Natural killer cell (primary cell): ENCODE measurements around the gene EDARADD. TPM values are rescaled to one million over a fixed set of nuclear protein-coding genes. Genes with fewer than 3 reads are reported as not detected.

Source experiments
- ATAC-seq, 3 donors: fragments of 150-1000 bp in 2 of 3; fragments of 200-7000 bp in 1 of 3; cut with Tn5 transposase; 1 replicate in 1 of 3; 2 replicates in 2 of 3; pipeline ENCODE4 v1.10.0; 2021; ENCODE audit warnings: mild to moderate bottlenecking in 2 of 3, moderate library complexity in 2 of 3
- DNase-seq, 2 donors: peaks; one replicate each; pipeline versions ENCODE4 v3.0.0 to v3.0.0-alpha.2; 2013 to 2021; ENCODE audit warnings: mixed read lengths in 1 of 2
- H3K27ac ChIP-seq: one replicate; pipeline ENCODE4 v1.5.1; 2013; ENCODE audit warnings: mild to moderate bottlenecking, low read length
- H3K27me3 ChIP-seq: one replicate; pipeline ENCODE4 v1.6.1; 2013; ENCODE audit warnings: low read length; ENCODE audit not compliant: control insufficient read depth, insufficient read depth
- H3K36me3 ChIP-seq: one replicate; pipeline ENCODE4 v1.6.1; 2013; ENCODE audit warnings: low read length; ENCODE audit not compliant: control insufficient read depth, insufficient read depth
- H3K4me1 ChIP-seq: one replicate; pipeline ENCODE4 v1.6.1; 2013; ENCODE audit warnings: low read length; ENCODE audit not compliant: control insufficient read depth, insufficient read depth
- H3K4me3 ChIP-seq: one replicate; pipeline ENCODE4 v1.5.1; 2013; ENCODE audit warnings: low read length
- H3K9me3 ChIP-seq: one replicate; pipeline ENCODE4 v1.6.1; 2013; ENCODE audit warnings: low read length; ENCODE audit not compliant: control insufficient read depth, insufficient read depth
- H3K27ac Mint-ChIP-seq, 2 donors: one replicate each; pipeline ENCODE4 v1.8.0; 2022; ENCODE audit warnings: mild to moderate bottlenecking in 2 of 2, mixed read lengths in 2 of 2, moderate library complexity in 1 of 2
- H3K27me3 Mint-ChIP-seq, 2 donors: one replicate each; pipeline ENCODE4 v1.8.0; 2022; ENCODE audit warnings: low read depth in 2 of 2, mixed read lengths in 2 of 2
- H3K36me3 Mint-ChIP-seq: one replicate; pipeline ENCODE4 v1.8.0; 2022; ENCODE audit warnings: mixed read lengths
- H3K4me1 Mint-ChIP-seq, 2 donors: one replicate each; pipeline ENCODE4 v1.8.0; 2022; ENCODE audit warnings: mixed read lengths in 2 of 2
- H3K4me3 Mint-ChIP-seq: one replicate; pipeline ENCODE4 v1.8.0; 2022; ENCODE audit warnings: mild to moderate bottlenecking, moderate library complexity, mixed read lengths
- H3K9me3 Mint-ChIP-seq, 2 donors: one replicate each; pipeline ENCODE4 v1.8.0; 2022; ENCODE audit warnings: mixed read lengths in 2 of 2
- CTCF ChIP-seq: fragments of 200-600 bp; IDR thresholded peaks from one replicate; pipeline ENCODE4 v1.8.0; 2022; ENCODE audit warnings: antibody characterized with exemption
- WGBS: methylation state at CpG from one replicate; pipeline ENCODE4 v1.1.7; 2013; ENCODE audit warnings: missing lambda C conversion rate; ENCODE audit not compliant: insufficient coverage; 5-methylcytosine and 5-hydroxymethylcytosine counted together
- intact Hi-C: fragments of 100-400 bp; cut with micrococcal nuclease; formaldehyde crosslinking; loops from one replicate; pipeline ENCODE4 v1.14.2; 2022
- total RNA-seq, 4 donors: library from RNA; stranded (reverse); fragments of 120-200 nt in 1 of 4; gene quantifications; one replicate each; pipeline versions ENCODE4 v1.2.3 to v1.2.4, GENCODE V29; 2013 to 2022

Gene EDARADD
- total RNA-seq, 3 donors from 2014 or later (not counting 1 experiment from before 2014, with no cell fraction given): 2.0 to 5.4 (median 2.6) TPM

- Histone ChIP-seq H3K36me3 (no peaks in the 10 kb centered on the region), H3K27me3 (no peaks in the 10 kb centered on the region), H3K4me3 (no peak overlapping the region), H3K9me3 (no peaks in the 10 kb centered on the region), H3K27ac (no peak overlapping the region), H3K4me1 (no peaks in the 10 kb centered on the region)
- no peak for ATAC-seq
- Mint-ChIP-seq H3K4me3 (no peak overlapping the region), H3K9me3 (no peaks in the 10 kb centered on the region), H3K27ac (no peak overlapping the region), H3K27me3 (peaks cover 0 to 2% of the 10 kb centered on the region in 2 donors), H3K36me3 (no peaks in the 10 kb centered on the region), H3K4me1 (no peaks in the 10 kb centered on the region)
- intact Hi-C loops: no loop called here
- no peak for DNase-seq
- 94% methylated on average over 1 of the region's 1 CpG for WGBS
- TF ChIP-seq CTCF: no peak
Observed at GRCh38 chr1:236509203-236509602, 115.1 kb downstream of the EDARADD start.

- H3K27me3 ChIP-seq: no peaks in the 10 kb centered on the region
- no peak overlapping the region for H3K4me3 ChIP-seq
- H3K4me1 Mint-ChIP-seq: no peaks in the 10 kb centered on the region
- H3K36me3 Mint-ChIP-seq: no peaks in the 10 kb centered on the region
- H3K36me3 ChIP-seq: no peaks in the 10 kb centered on the region
- H3K4me1 ChIP-seq: no peaks in the 10 kb centered on the region
- H3K9me3 Mint-ChIP-seq: no peaks in the 10 kb centered on the region
- ATAC-seq: no peak
- H3K27me3 Mint-ChIP-seq: peaks cover 0 to 2% of the 10 kb centered on the region in 2 donors
- no peak for DNase-seq
- no peak overlapping the region for H3K27ac ChIP-seq
- 92% methylated on average over 7 of the region's 8 CpGs for WGBS
- no peaks in the 10 kb centered on the region for H3K9me3 ChIP-seq
- no peak for TF ChIP-seq CTCF
- no peak overlapping the region for H3K4me3 Mint-ChIP-seq
- intact Hi-C loops: no loop called here
- no peak overlapping the region for H3K27ac Mint-ChIP-seq
Observed at GRCh38 chr1:236509647-236510401, 115.7 kb downstream of the EDARADD start.

- ATAC-seq (no peak), DNase-seq (no peak)
- no peak overlapping the region for H3K27ac ChIP-seq
- WGBS: 92% methylated on average over 11 of the region's 11 CpGs
- Mint-ChIP-seq H3K27ac (no peak overlapping the region), H3K4me1 (peaks cover 0 to 8% of the 10 kb centered on the region in 2 donors), H3K27me3 (peaks cover 0 to 6% of the 10 kb centered on the region in 2 donors), H3K4me3 (no peak overlapping the region), H3K9me3 (no peaks in the 10 kb centered on the region), H3K36me3 (no peaks in the 10 kb centered on the region)
- no peak for TF ChIP-seq CTCF
- H3K9me3 ChIP-seq: no peaks in the 10 kb centered on the region
- no peaks in the 10 kb centered on the region for H3K36me3 ChIP-seq
- H3K4me3 ChIP-seq: no peak overlapping the region
- peaks cover 4% of the 10 kb centered on the region for H3K4me1 ChIP-seq
- no peaks in the 10 kb centered on the region for H3K27me3 ChIP-seq
- intact Hi-C loops: no loop called here
Observed at GRCh38 chr1:236511735-236512418, 117.8 kb downstream of the EDARADD start.
